Endothelial cell (in vitro differentiated cells): Measurements from ENCODE around the gene ASPHD2. TPM values are rescaled to one million over a fixed set of nuclear protein-coding genes. Genes with fewer than 3 reads are reported as not detected.

Source experiments
- DNase-seq: peaks from one replicate; pipeline ENCODE4 v3.0.0; 2021; ENCODE audit warnings: low spot score
- H3K27ac Mint-ChIP-seq: one replicate; pipeline ENCODE4 v1.8.0; 2021; ENCODE audit warnings: mixed read lengths, inconsistent platforms; ENCODE audit not compliant: unreplicated experiment
- H3K27me3 Mint-ChIP-seq: one replicate; pipeline ENCODE4 v1.8.0; 2021; ENCODE audit warnings: mild to moderate bottlenecking, moderate library complexity, mixed read lengths, inconsistent platforms; ENCODE audit not compliant: unreplicated experiment
- H3K36me3 Mint-ChIP-seq: one replicate; pipeline ENCODE4 v1.8.0; 2021; ENCODE audit warnings: mild to moderate bottlenecking, low read depth, mixed read lengths, inconsistent platforms; ENCODE audit not compliant: unreplicated experiment
- H3K4me1 Mint-ChIP-seq: one replicate; pipeline ENCODE4 v1.8.0; 2021; ENCODE audit warnings: mild to moderate bottlenecking, mixed read lengths, inconsistent platforms; ENCODE audit not compliant: unreplicated experiment
- H3K4me3 Mint-ChIP-seq: one replicate; pipeline ENCODE4 v1.8.0; 2021; ENCODE audit warnings: mild to moderate bottlenecking, mixed read lengths, inconsistent platforms; ENCODE audit not compliant: unreplicated experiment
- H3K9me3 Mint-ChIP-seq: one replicate; pipeline ENCODE4 v1.8.0; 2021; ENCODE audit warnings: mixed read lengths, inconsistent platforms; ENCODE audit not compliant: unreplicated experiment
- CTCF ChIP-seq: fragments of 200-600 bp; sonication (generic); IDR thresholded peaks from one replicate; pipeline ENCODE4 v1.5.0; 2021; ENCODE audit warnings: antibody characterized with exemption; ENCODE audit not compliant: unreplicated experiment
- total RNA-seq: library from RNA; stranded (reverse); fragmentation: NEBNext Ultra II Directional; extraction: Animal tissue kit (Norgen Biotek cat#: 25700); gene quantifications from one replicate; pipeline ENCODE4 v1.2.1, GENCODE V29; 2021; ENCODE audit not compliant: unreplicated experiment

The ASPHD2 gene
- total RNA-seq, 1 donor from 2014 or later, result 14.5 TPM

- Mint-ChIP-seq H3K27ac (no peak overlapping the region), H3K4me3 (no peak overlapping the region), H3K36me3 (peaks cover 14% of the 10 kb centered on the region), H3K9me3 (no peaks in the 10 kb centered on the region), H3K27me3 (peaks cover 4% of the 10 kb centered on the region), H3K4me1 (peaks cover 33% of the 10 kb centered on the region)
- TF ChIP-seq CTCF, result no peak
- no peak for DNase-seq
Observed at GRCh38 chr22:26432619-26433311, 3.7 kb downstream of the ASPHD2 start.

- H3K4me1 Mint-ChIP-seq, result peaks cover 26% of the 10 kb centered on the region
Observed at GRCh38 chr22:26433805-26434204, 4.7 kb downstream of the ASPHD2 start.

GRCh38 chr22:26435327-26436093 is 6.5 kb downstream of the ASPHD2 start:
- no peak overlapping the region for H3K27ac Mint-ChIP-seq
- peaks cover 16% of the 10 kb centered on the region for H3K4me1 Mint-ChIP-seq
- H3K36me3 Mint-ChIP-seq, result peaks cover 12% of the 10 kb centered on the region
- H3K4me3 Mint-ChIP-seq, result no peak overlapping the region
- TF ChIP-seq CTCF, result no peak
- H3K9me3 Mint-ChIP-seq, result no peaks in the 10 kb centered on the region
- DNase-seq, result no peak
- H3K27me3 Mint-ChIP-seq, result peaks cover 4% of the 10 kb centered on the region

More at GRCh38 chr22:26433805-26434204, 4.7 kb downstream of the ASPHD2 start:
- Mint-ChIP-seq H3K9me3 (no peaks in the 10 kb centered on the region), H3K27me3 (peaks cover 2% of the 10 kb centered on the region), H3K36me3 (peaks cover 11% of the 10 kb centered on the region), H3K4me3 (peak overlapping the region; percentile 42), H3K27ac (no peak overlapping the region)
- DNase-seq, result no peak
- TF ChIP-seq CTCF, result no peak

- DNase-seq, result no peak
- no peak overlapping the region for H3K4me3 Mint-ChIP-seq
- peaks cover 7% of the 10 kb centered on the region for H3K4me1 Mint-ChIP-seq
- H3K36me3 Mint-ChIP-seq, result peaks cover 15% of the 10 kb centered on the region
- TF ChIP-seq CTCF, result no peak
- H3K9me3 Mint-ChIP-seq, result no peaks in the 10 kb centered on the region
- no peak overlapping the region for H3K27ac Mint-ChIP-seq
- H3K27me3 Mint-ChIP-seq, result peaks cover 4% of the 10 kb centered on the region
Observed at GRCh38 chr22:26436903-26437515, 7.9 kb downstream of the ASPHD2 start.
